HepG2 (cell line): ENCODE measurements around the gene ATP8B1. TPM values are rescaled to one million over a fixed set of nuclear protein-coding genes. Genes with fewer than 3 reads are reported as not detected.

Experiments
- ATAC-seq: fragments of 200-7000 bp; cut with Tn5 transposase; 3 replicates; pipeline ENCODE4 v1.9.1; 2020; ENCODE audit warnings: mild to moderate bottlenecking, moderate library complexity
- BruUV-seq: library from RNA; stranded (reverse); fragments of 400-500 nt; replicated peaks from 2 replicates; lab custom pipeline; 2021; lab: Mats Ljungman, UMichigan
- CTCF ChIA-PET: fragments of 300-600 bp; formaldehyde crosslinking; extraction: SDS; loops from one replicate; lab custom pipeline; 2021; ENCODE audit warnings: low total read pairs, inconsistent platforms, low intra/inter-chr PET ratio; lab: Yijun Ruan, JAX
- POLR2A ChIA-PET: fragments of 350-600 bp; sonication (Branson Sonifier 250); formaldehyde crosslinking; loops from one replicate; lab custom pipeline; 2020; ENCODE audit warnings: antibody characterized with exemption, inconsistent platforms; lab: Yijun Ruan, JAX
- DNase-seq: peaks from one replicate; pipeline ENCODE4 v3.0.0-alpha.2; 2015; ENCODE audit warnings: low spot score
- FAIRE-seq: peaks from 3 replicates; lab custom pipeline; 2011; peaks lifted over from hg19 to GRCh38; lab: Jason Lieb, UNC
- H2AFZ ChIP-seq: one replicate; pipeline ENCODE4 v1.6.1; 2011; ENCODE audit warnings: low read length, inconsistent platforms
- H3K27ac ChIP-seq: fragments of 300-600 bp; 3 replicates; pipeline ENCODE4 v1.8.0; 2011; ENCODE audit warnings: mixed run types, mild to moderate bottlenecking, mixed read lengths, low read length, inconsistent platforms; ENCODE audit not compliant: insufficient read depth; ENCODE audit errors: extremely low read length
- H3K27me3 ChIP-seq, 2 experiments: fragments of 200-600 bp in 1 of 2; 2 replicates in 1 of 2; 3 replicates in 1 of 2; pipeline versions ENCODE4 v1.6.0 to v1.8.0; 2011; ENCODE audit warnings: low read length in 2 of 2, mild to moderate bottlenecking in 2 of 2, moderate library complexity in 2 of 2, inconsistent platforms in 1 of 2; ENCODE audit not compliant: insufficient read depth in 2 of 2, control insufficient read depth in 1 of 2
- H3K36me3 ChIP-seq, 2 experiments: fragments of 200-600 bp in 1 of 2; replicated peaks in 1 of 2; 2 replicates in 1 of 2; 3 replicates in 1 of 2; pipeline versions ENCODE4 v1.5.1 to v1.8.0; 2011; ENCODE audit warnings: low read length in 2 of 2, inconsistent platforms in 1 of 2; ENCODE audit not compliant: insufficient read depth in 2 of 2, control insufficient read depth in 1 of 2
- H3K4me1 ChIP-seq: 2 replicates; pipeline ENCODE4 v1.5.1; 2012; ENCODE audit warnings: low read length, inconsistent platforms; ENCODE audit not compliant: insufficient read depth
- H3K4me2 ChIP-seq: 2 replicates; pipeline ENCODE4 v1.6.0; 2011; ENCODE audit warnings: low read depth, low read length, inconsistent platforms
- H3K4me3 ChIP-seq, 3 experiments: fragments of 200-600 bp in 1 of 3; sonication (generic), shearing (Covaris generic) in 1 of 3; replicated peaks in 1 of 3; 2 replicates each; pipeline ENCODE4 v1.5.1; 2011 to 2016; ENCODE audit warnings: low read length in 3 of 3, inconsistent platforms in 2 of 3, low read depth in 2 of 3, mild to moderate bottlenecking in 2 of 3, control low read depth in 1 of 3, mixed read lengths in 1 of 3; ENCODE audit not compliant: insufficient read depth in 1 of 3
- H3K79me2 ChIP-seq: one replicate; pipeline ENCODE4 v1.6.1; 2011; ENCODE audit warnings: low read length, inconsistent platforms; ENCODE audit not compliant: insufficient read depth
- H3K9ac ChIP-seq: 2 replicates; pipeline ENCODE4 v1.6.0; 2011; ENCODE audit warnings: mild to moderate bottlenecking, low read depth, low read length, inconsistent platforms; ENCODE audit not compliant: insufficient read depth
- H3K9me3 ChIP-seq: 2 replicates; pipeline ENCODE4 v1.5.1; 2012; ENCODE audit warnings: mild to moderate bottlenecking, low read length
- H4K20me1 ChIP-seq: 2 replicates; pipeline ENCODE4 v1.6.0; 2011; ENCODE audit warnings: inconsistent platforms, mild to moderate bottlenecking, low read length, moderate library complexity; ENCODE audit not compliant: insufficient read depth
- GPN1 ChIP-seq: sonication (generic); formaldehyde crosslinking; IDR thresholded peaks from 2 replicates; pipeline ENCODE4 v1.5.1; 2020; ENCODE audit warnings: missing genetic modification reagents, borderline replicate concordance
- KIAA2018 ChIP-seq: sonication (generic); formaldehyde crosslinking; IDR thresholded peaks from 2 replicates; pipeline ENCODE4 v1.5.0; 2020; ENCODE audit warnings: mild to moderate bottlenecking, missing genetic modification reagents, borderline replicate concordance
- NR1H2 ChIP-seq: sonication (generic); formaldehyde crosslinking; IDR thresholded peaks from 2 replicates; pipeline ENCODE4 v1.8.1; 2022; ENCODE audit warnings: low read depth, missing genetic modification reagents, borderline replicate concordance
- PTBP1 ChIP-seq: fragments of 200-400 bp; formaldehyde crosslinking; IDR thresholded peaks from 2 replicates; pipeline ENCODE4 v1.6.1; 2018; ENCODE audit warnings: low read length, low read depth; ENCODE audit not compliant: poor library complexity, severe bottlenecking
- REL ChIP-seq: sonication (generic); formaldehyde crosslinking; conservative IDR thresholded peaks from 2 replicates; pipeline ENCODE4 v1.8.0; 2022; ENCODE audit warnings: mild to moderate bottlenecking, missing genetic modification reagents, moderate library complexity
- SKIL ChIP-seq: sonication (generic); formaldehyde crosslinking; IDR thresholded peaks from 2 replicates; pipeline ENCODE4 v1.8.0; 2022; ENCODE audit warnings: missing genetic modification reagents, mild to moderate bottlenecking, moderate library complexity, borderline replicate concordance
- ZNF589 ChIP-seq: sonication (generic); formaldehyde crosslinking; conservative IDR thresholded peaks from 2 replicates; pipeline ENCODE4 v1.8.0; 2022; ENCODE audit warnings: mild to moderate bottlenecking, moderate library complexity, missing genetic modification reagents
- ZNF773 ChIP-seq: sonication (generic); formaldehyde crosslinking; IDR thresholded peaks from 2 replicates; pipeline ENCODE4 v1.4.0; 2020; ENCODE audit warnings: missing genetic modification reagents, borderline replicate concordance
- ZNF777 ChIP-seq: sonication (generic); formaldehyde crosslinking; IDR thresholded peaks from 2 replicates; pipeline ENCODE4 v1.4.0; 2020; ENCODE audit warnings: missing genetic modification reagents
- ZNF800 ChIP-seq: sonication (generic); formaldehyde crosslinking; IDR thresholded peaks from 2 replicates; pipeline ENCODE4 v1.4.0; 2020; ENCODE audit warnings: missing genetic modification reagents
- WGBS: methylation state at CpG from one replicate; pipeline ENCODE4 v1.1.6; 2017; ENCODE audit warnings: low lambda C conversion rate; 5-methylcytosine and 5-hydroxymethylcytosine counted together
- in situ Hi-C: cut with HindIII; loops from 2 replicates; pipeline ENCODE4 v1.10.0; 2017; ENCODE audit warnings: low pct_unique_long_range_greater_than_20kb; ENCODE audit not compliant: extremely low pct_ligation_motif_present
- intact Hi-C: fragments of 100-400 bp; cut with micrococcal nuclease; formaldehyde crosslinking; loops from one replicate; pipeline ENCODE4 v1.10.0; 2022; ENCODE audit not compliant: unreplicated experiment
- polyA plus RNA-seq, 8 experiments: library from polyadenylated mRNA; depleted of rRNA in 3 of 8; stranded (reverse) in 7 of 8; unstranded in 1 of 8; fragments of >200 nt; fragmentation: Illumina TruSeq in 4 of 8; extraction: Trizol in 4 of 8; gene quantifications; 2 replicates each; pipeline versions ENCODE4 v1.2.1 to v1.2.3, GENCODE V29; 2011 to 2016; ENCODE audit warnings: low read depth in 4 of 8, missing spikeins in 1 of 8, mixed read lengths in 1 of 8; ENCODE audit not compliant: insufficient read depth in 1 of 8
- total RNA-seq, 5 experiments: library from RNA; depleted of rRNA; stranded (reverse); fragments of >200 nt; fragmentation: Illumina TruSeq; extraction: Trizol; gene quantifications; 2 replicates each; pipeline ENCODE4 v1.2.3, GENCODE V29; 2016; ENCODE audit warnings: low read depth in 1 of 5

ATP8B1 gene
- total and polyA plus RNA-seq, 2 of the 13 experiments (the other 11 are each of a cell fraction or from before 2014, with no cell fraction given), result 2.8 to 4.0 TPM

GRCh38 chr18:57801761-57802212 lies 1.3 kb downstream of the ATP8B1 start:
- Histone ChIP-seq H3K4me3 (peak overlapping the region; percentile 61 to 88 (median 76)), H3K4me2 (peak overlapping the region; percentile 80), H2AFZ (peak overlapping the region; percentile 62), H4K20me1 (no peaks in the 10 kb centered on the region), H3K9ac (peak overlapping the region; percentile 55; the same call in 1 of the 2 replicates), H3K79me2 (peaks cover 7% of the 10 kb centered on the region), H3K4me1 (peaks cover 55% of the 10 kb centered on the region), H3K27me3 (peaks cover 2 to 10% of the 10 kb centered on the region in 2 experiments; a peak in 2 of 5 replicates), H3K27ac (no peak overlapping the region), H3K9me3 (no peaks in the 10 kb centered on the region), H3K36me3 (no peaks in the 10 kb centered on the region)
- POLR2A ChIA-PET, result no interaction called here
- BruUV-seq, result no TSS peak
- ATAC-seq, result no peak
- CTCF ChIA-PET, result no interaction called here
- WGBS, result 1% methylated on average over 14 of the region's 26 CpGs
- no peak for DNase-seq
- intact Hi-C loops (loop anchor here (10.0 kb wide), 1 partner anchor 53 kb away; no protein-coding TSS in a partner anchor), in situ Hi-C loops (no loop called here)
- no peak for FAIRE-seq
- TF ChIP-seq KIAA2018 (CRISPR knock-in tag) (no peak), ZNF773 (CRISPR knock-in tag) (no peak), REL (no peak), ZNF589 (CRISPR knock-in tag) (peak; percentile 60; the same call in 1 of the 2 replicates), NR1H2 (CRISPR knock-in tag) (no peak), SKIL (CRISPR knock-in tag) (0 out of 2 replicates have a peak, but pooled peaks have one; percentile 37), ZNF800 (CRISPR knock-in tag) (no peak), ZNF777 (peak; percentile 24; the same call in 1 of the 2 replicates), PTBP1 (no peak), GPN1 (CRISPR knock-in tag) (no peak)
